Retinal pigment epithelial cell (primary cell): ENCODE measurements around the gene TRIM66.

Experiments
- DNase-seq: peaks from one replicate; pipeline ENCODE4 v3.0.0-alpha.2; 2010; ENCODE audit warnings: low read depth
- H3K4me3 ChIP-seq: 2 replicates; pipeline ENCODE4 v1.5.1; 2011; ENCODE audit warnings: mild to moderate bottlenecking, low read length, control low read depth, moderate library complexity
- CTCF ChIP-seq: conservative IDR thresholded peaks from 2 replicates; pipeline ENCODE4 v1.5.1; 2011; ENCODE audit warnings: low read depth, low read length, control low read depth, inconsistent platforms

Gene TRIM66

GRCh38 chr11:8682303-8683114 is at the start of gene TRIM66, which contains the start of gene RPL27A:
TSS of gene TRIM66 (minus strand) at chr11:8682665. CDS start at chr11:8672274, 10,391 bp downstream.
TSS of gene RPL27A (plus strand) at chr11:8682792. CDS start at chr11:8682814, 22 bp downstream.
- DNase-seq, result peak; percentile 79
- no peak for TF ChIP-seq CTCF
- peak within 1 kb of the TSS; percentile 97 for H3K4me3 ChIP-seq

GRCh38 chr11:8731647-8732323 is 49.3 kb upstream of the TRIM66 start:
- TF ChIP-seq CTCF, result no peak
- no peak overlapping the region for H3K4me3 ChIP-seq
- no peak for DNase-seq

- no peak overlapping the region for H3K4me3 ChIP-seq
- no peak for TF ChIP-seq CTCF
- DNase-seq, result no peak
Observed at GRCh38 chr11:8730697-8731020, 48.2 kb upstream of the TRIM66 start.

- H3K4me3 ChIP-seq, result no peak overlapping the region
- TF ChIP-seq CTCF, result peak; percentile 13
- DNase-seq, result no peak
Observed at GRCh38 chr11:8729837-8730696, 47.6 kb upstream of the TRIM66 start.

- no peak for TF ChIP-seq CTCF
- no peak for DNase-seq
- no peak overlapping the region for H3K4me3 ChIP-seq
Observed at GRCh38 chr11:8729067-8729466, 46.6 kb upstream of the TRIM66 start.

- no peak for DNase-seq
- no peak overlapping the region for H3K4me3 ChIP-seq
- no peak for TF ChIP-seq CTCF
Observed at GRCh38 chr11:8728563-8728962, 46.1 kb upstream of the TRIM66 start.
